Thoracic aorta (tissue), 2 donors: ENCODE results near the gene SUN1. TPM values are rescaled to one million over a fixed set of nuclear protein-coding genes. Genes with fewer than 3 reads are reported as not detected.
"Not testable (repeated sequence)": the region's sequence is repeated elsewhere in the genome, so short reads cannot be mapped to it uniquely, and the experiment has no call there.

Experiments
- ATAC-seq: fragments of 150-250 bp; one replicate; pipeline ENCODE4 v1.8.0; 2017; ENCODE audit warnings: low read depth; ENCODE audit not compliant: insufficient number of reproducible peaks, low FRiP score
- DNase-seq: peaks from one replicate; pipeline ENCODE4 v3.0.0-alpha.2; 2020; ENCODE audit warnings: low spot score
- H3K27ac ChIP-seq, 2 donors: fragments of 200-600 bp; sonication (generic); 1 replicate in 1 of 2; 2 replicates in 1 of 2; pipeline ENCODE4 v1.5.1; 2016; ENCODE audit warnings: mild to moderate bottlenecking in 2 of 2, moderate library complexity in 2 of 2
- H3K27me3 ChIP-seq: fragments of 200-600 bp; sonication (generic); replicated peaks from 2 replicates; pipeline ENCODE4 v1.6.0; 2016; ENCODE audit warnings: mild to moderate bottlenecking; ENCODE audit not compliant: insufficient read depth
- H3K36me3 ChIP-seq: fragments of 200-600 bp; sonication (generic); one replicate; pipeline ENCODE4 v1.5.1; 2016
- H3K4me1 ChIP-seq, 2 donors: fragments of 200-600 bp; sonication (generic); 1 replicate in 1 of 2; 2 replicates in 1 of 2; pipeline versions ENCODE4 v1.5.1 to v1.6.0; 2016; ENCODE audit warnings: low read depth in 2 of 2, mild to moderate bottlenecking in 1 of 2; ENCODE audit not compliant: control insufficient read depth in 1 of 2
- H3K4me3 ChIP-seq: fragments of 200-600 bp; sonication (generic); 2 replicates; pipeline ENCODE4 v1.5.1; 2016; ENCODE audit warnings: mild to moderate bottlenecking
- H3K9me3 ChIP-seq: fragments of 200-600 bp; sonication (generic); 2 replicates; pipeline ENCODE4 v1.5.1; 2016
- CTCF ChIP-seq: fragments of 200-600 bp; sonication (generic); IDR thresholded peaks from one replicate; pipeline ENCODE4 v1.5.1; 2019; ENCODE audit warnings: antibody characterized with exemption
- total RNA-seq, 2 donors: library from RNA; depleted of rRNA; stranded (reverse); fragments of >200 nt; gene quantifications; one replicate each; pipeline versions ENCODE4 v1.1.0 to v1.2.3, GENCODE V29; 2016

The SUN1 gene
- total RNA-seq, 2 donors from 2014 or later, result 205 to 319 TPM

DNA sequence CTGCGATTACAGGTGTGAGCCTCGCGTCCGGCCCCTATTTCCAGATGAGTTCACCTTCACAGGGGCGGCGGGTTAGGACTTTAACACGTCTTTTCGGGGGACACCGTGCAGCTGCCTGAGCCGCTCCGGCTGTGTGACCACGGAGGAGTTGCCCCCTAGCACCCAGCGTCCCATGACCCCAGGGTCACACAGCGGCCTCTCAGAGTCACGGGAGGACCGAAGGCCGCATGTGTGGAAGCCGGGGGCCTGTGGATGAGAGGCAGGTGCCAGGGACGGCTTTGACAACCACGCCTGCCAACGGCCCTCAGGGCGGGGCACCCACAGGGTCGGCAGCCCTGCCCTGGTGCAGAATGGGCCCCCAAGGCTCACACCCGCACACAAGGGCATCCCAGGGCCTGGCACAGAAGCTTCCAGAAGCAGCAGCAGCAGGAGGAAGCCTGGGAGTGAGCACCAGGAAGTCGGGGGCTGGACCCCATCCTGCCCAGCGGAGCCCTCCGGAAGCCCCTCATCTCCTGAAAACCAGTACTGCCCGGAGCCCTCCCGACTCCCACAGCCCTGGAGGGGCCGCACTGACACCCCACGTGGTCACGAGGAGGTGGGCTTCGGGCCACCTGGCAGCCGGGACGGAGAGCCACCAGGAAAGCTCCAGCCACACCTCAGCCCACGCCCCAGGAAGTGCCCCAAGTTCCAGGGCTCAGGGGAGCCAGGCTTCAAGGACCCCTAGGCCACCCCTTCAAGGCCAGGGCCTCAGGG lies 89.5 kb downstream of the SUN1 start:
- H3K27ac ChIP-seq, result no peak overlapping the region
- H3K9me3 ChIP-seq, result no peaks in the 10 kb centered on the region
- no peak for DNase-seq
- no peaks in the 10 kb centered on the region for H3K36me3 ChIP-seq
- TF ChIP-seq CTCF, result no peak
- no peak for ATAC-seq
- no peak overlapping the region for H3K4me3 ChIP-seq
- no peaks in the 10 kb centered on the region for H3K27me3 ChIP-seq
- H3K4me1 ChIP-seq, result peaks cover 3 to 14% of the 10 kb centered on the region in 2 donors

DNA sequence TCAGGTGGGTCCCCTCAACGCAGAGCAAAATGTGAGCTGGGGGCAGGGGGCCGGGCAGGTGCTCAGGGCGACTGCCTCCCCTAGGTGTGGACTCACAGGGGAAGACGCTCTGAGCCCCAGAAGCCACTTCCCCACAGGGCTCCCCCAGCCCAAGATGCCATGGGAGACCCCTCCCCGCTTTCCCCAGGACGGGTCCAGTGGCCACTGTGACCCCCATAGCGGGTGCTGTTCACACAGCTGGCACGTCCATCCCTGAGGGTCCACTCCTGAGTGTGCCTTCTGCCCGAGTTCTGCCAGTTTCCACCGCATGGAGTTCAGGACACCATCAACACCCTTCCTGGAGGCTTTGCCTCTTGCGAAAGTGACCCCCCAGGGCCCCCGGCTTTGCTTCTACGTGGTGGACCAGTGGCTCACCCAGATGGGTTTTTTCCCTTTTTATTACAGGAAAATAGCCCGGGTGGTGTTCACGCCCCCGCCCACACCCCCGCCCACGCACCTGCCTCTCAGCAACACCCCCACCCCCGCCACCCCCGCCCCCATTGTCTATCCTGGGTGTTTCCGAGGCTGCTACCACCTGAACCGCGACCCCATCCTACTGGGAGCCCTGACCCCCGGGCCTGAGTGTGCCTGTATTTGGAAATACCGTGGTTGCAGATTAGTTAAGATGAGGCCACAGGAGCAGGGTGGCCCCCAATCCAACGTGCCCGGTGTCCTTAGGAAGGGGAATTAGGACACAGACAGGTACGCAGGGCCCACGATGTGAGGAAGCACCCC lies 90.2 kb downstream of the SUN1 start:
- peak overlapping the region; percentile 41 for H3K4me3 ChIP-seq
- no peak for ATAC-seq
- peaks cover 3 to 14% of the 10 kb centered on the region in 2 donors for H3K4me1 ChIP-seq
- H3K27me3 ChIP-seq, result no peaks in the 10 kb centered on the region
- TF ChIP-seq CTCF, result no peak
- H3K36me3 ChIP-seq, result no peaks in the 10 kb centered on the region
- no peak overlapping the region for H3K27ac ChIP-seq
- H3K9me3 ChIP-seq, result no peaks in the 10 kb centered on the region
- no peak for DNase-seq

DNA sequence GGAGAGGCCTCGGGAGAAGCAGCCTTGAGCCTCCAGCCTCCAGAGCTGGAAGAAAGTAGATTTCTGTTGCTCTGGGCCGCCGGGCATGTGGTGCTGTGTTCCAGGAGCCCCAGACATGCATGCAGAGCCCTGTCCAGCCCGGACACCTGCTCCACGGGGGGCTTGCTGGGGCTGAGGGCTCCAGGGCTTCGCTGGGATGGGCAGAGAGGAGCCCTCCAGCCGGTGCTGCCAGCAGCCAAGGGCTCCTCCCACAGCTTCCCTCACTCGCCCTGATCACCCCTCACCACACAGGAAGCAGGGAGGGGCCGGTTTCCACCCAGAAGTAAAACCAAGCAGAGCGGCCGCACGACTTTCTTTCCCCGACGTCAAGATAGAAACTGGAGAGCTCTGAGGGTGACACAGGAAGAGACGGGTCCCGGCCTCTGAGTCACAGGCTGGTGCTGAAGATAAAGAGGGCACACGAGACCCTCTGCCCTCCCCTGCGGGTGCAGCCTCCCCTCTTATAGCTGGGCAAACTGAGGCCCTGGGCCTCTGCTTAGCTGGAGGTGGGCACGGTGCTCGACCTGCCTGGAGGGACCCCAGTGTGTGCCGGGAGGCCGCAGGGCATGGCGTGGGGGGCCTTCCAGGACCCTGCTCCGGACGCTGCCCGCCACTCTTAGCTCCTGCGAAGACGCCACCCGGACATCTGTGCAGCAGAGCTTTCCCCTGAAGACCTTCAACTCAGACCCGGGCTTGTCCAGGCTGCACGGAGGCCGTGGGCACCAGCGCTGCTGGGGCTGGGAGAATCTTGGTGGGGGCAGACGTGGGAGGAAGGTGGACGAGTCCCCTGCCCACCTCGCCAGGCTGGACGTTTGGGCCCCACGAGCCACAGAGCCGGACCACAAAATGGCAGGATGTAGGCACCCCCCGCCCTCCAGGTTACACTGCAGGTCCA lies 91.1 kb downstream of the SUN1 start:
- no peak for ATAC-seq
- no peak for DNase-seq
- TF ChIP-seq CTCF, result no peak
- Histone ChIP-seq H3K4me3 (peak overlapping the region; percentile 41), H3K9me3 (no peaks in the 10 kb centered on the region), H3K4me1 (peaks cover 3 to 14% of the 10 kb centered on the region in 2 donors), H3K36me3 (no peaks in the 10 kb centered on the region), H3K27ac (no peak overlapping the region), H3K27me3 (no peaks in the 10 kb centered on the region)

DNA sequence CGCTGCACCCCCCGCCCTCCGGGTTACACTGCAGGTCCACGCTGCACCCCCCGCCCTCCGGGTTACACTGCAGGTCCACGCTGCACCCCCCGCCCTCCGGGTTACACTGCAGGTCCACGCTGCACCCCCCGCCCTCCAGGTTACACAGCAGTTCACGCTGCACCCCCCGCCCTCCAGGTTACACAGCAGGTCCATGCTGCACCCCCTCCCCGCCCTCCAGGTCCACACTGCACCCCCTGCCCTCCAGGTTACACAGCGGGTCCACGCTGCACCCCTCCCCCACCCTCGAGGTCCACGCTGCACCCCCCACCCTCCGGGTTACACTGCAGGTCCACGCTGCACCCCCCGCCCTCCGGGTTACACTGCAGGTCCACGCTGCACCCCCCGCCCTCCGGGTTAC lies 91.8 kb downstream of the SUN1 start:
- H3K27ac ChIP-seq, H3K9me3 ChIP-seq, DNase-seq, H3K36me3 ChIP-seq, ATAC-seq, H3K4me3 ChIP-seq, H3K27me3 ChIP-seq: not testable (repeated sequence)
- H3K4me1 ChIP-seq, result peaks cover 3 to 14% of the 10 kb centered on the region in 2 donors

Other genes starting within 250 kb of the SUN1 start
- 10 to 100 TPM; 16.7 to 23.4 TPM for gene DNAAF5, start 105.8 kb upstream of the SUN1 start, total RNA-seq
- gene PRKAR1B, start 105.2 kb upstream of the SUN1 start, total RNA-seq, result 10 to 100 TPM; 15.6 to 18.4 TPM
- gene GET4, start 44.1 kb downstream of the SUN1 start, total RNA-seq, result 10 to 100 TPM; 26.9 to 28.4 TPM
- gene ADAP1, start 122.2 kb downstream of the SUN1 start, total RNA-seq, result 10 to 100 TPM; 24.5 to 24.6 TPM
- gene COX19, start 143.1 kb downstream of the SUN1 start, total RNA-seq, result 10 to 100 TPM in 1 of 2 donors, 1 to 10 TPM in 1; 7.2 to 18.1 TPM
- gene CYP2W1, start 150.7 kb downstream of the SUN1 start, total RNA-seq, result not detected
- gene GPR146, start 212.1 kb downstream of the SUN1 start, total RNA-seq, result 10 to 100 TPM in 1 of 2 donors, 1 to 10 TPM in 1; 9.0 to 20.3 TPM